ENCODE results near the gene GNAI1.

DNA sequence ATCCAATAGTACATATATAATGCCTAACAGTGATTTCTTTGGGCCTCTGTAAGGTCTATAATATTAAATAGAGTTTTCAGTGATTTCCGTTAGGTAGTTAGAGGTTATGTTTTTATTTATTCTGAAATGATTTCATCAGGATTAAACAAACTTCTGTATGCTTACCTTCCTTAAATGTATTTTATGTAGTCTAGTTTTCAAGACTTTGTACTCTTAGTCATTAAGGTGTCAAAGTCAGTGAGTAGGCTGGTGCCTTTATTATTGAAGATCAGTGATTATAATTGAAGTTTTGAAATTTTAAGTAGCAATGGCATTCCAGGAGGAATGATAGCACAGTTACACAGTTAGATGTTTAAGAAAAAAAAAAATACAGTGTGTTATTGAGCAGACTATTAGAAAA is 20.7 kb downstream of the GNAI1 start:
- no peak for TF ChIP-seq POLR2A (IDR thresholded peaks at IDR 0.05)
- TF ChIP-seq, protein P1, sequence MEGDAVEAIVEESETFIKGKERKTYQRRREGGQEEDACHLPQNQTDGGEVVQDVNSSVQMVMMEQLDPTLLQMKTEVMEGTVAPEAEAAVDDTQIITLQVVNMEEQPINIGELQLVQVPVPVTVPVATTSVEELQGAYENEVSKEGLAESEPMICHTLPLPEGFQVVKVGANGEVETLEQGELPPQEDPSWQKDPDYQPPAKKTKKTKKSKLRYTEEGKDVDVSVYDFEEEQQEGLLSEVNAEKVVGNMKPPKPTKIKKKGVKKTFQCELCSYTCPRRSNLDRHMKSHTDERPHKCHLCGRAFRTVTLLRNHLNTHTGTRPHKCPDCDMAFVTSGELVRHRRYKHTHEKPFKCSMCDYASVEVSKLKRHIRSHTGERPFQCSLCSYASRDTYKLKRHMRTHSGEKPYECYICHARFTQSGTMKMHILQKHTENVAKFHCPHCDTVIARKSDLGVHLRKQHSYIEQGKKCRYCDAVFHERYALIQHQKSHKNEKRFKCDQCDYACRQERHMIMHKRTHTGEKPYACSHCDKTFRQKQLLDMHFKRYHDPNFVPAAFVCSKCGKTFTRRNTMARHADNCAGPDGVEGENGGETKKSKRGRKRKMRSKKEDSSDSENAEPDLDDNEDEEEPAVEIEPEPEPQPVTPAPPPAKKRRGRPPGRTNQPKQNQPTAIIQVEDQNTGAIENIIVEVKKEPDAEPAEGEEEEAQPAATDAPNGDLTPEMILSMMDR (IDR thresholded peaks at IDR 0.05), result no peak

Data from uterus (tissue), 2 donors.